Tibial artery (tissue), 4 donors: ENCODE data around the gene PLCL1.
A peak's percentile ranks its signal among the peaks of the same experiment; 100 is the strongest.

ENCODE experiments used
- DNase-seq, 2 donors: peaks; one replicate each; pipeline ENCODE4 v3.0.0-alpha.2; 2019
- H3K27ac ChIP-seq, 2 donors: fragments of 200-600 bp; sonication (generic) in 1 of 2; 1 replicate in 1 of 2; 2 replicates in 1 of 2; pipeline ENCODE4 v1.5.1; 2018 to 2019; ENCODE audit warnings: mild to moderate bottlenecking in 1 of 2
- H3K27me3 ChIP-seq, 2 donors: fragments of 200-600 bp; sonication (generic) in 1 of 2; one replicate each; pipeline versions ENCODE4 v1.5.1 to v1.6.0; 2016 to 2019
- H3K36me3 ChIP-seq, 3 donors: fragments of 200-600 bp; sonication (generic) in 2 of 3; one replicate each; pipeline ENCODE4 v1.5.1; 2016 to 2019; ENCODE audit warnings: mild to moderate bottlenecking in 2 of 3
- H3K4me1 ChIP-seq, 4 donors: fragments of 200-600 bp; sonication (generic) in 2 of 4; 1 replicate in 3 of 4; 2 replicates in 1 of 4; pipeline ENCODE4 v1.5.1; 2016 to 2019
- H3K4me3 ChIP-seq, 2 donors: fragments of 200-600 bp; sonication (generic) in 1 of 2; 1 replicate in 1 of 2; 2 replicates in 1 of 2; pipeline ENCODE4 v1.5.1; 2018 to 2019; ENCODE audit warnings: mild to moderate bottlenecking in 2 of 2
- H3K9me3 ChIP-seq, 3 donors: fragments of 200-600 bp; sonication (generic) in 1 of 3; one replicate each; pipeline ENCODE4 v1.5.1; 2016 to 2019
- intact Hi-C: fragments of 100-400 bp; cut with DNase I; formaldehyde crosslinking; loops from one replicate; pipeline ENCODE4 v1.15.0; 2023; ENCODE audit warnings: low total_unique reads
- TF ChIP-seq, protein P1 (sequence below), 2 experiments: fragments of 200-600 bp in 1 of 2; fragments of 450-650 bp in 1 of 2; IDR thresholded peaks; one replicate each; pipeline ENCODE4 v1.5.1; 2017 to 2019; ENCODE audit warnings: antibody characterized with exemption in 2 of 2, mild to moderate bottlenecking in 1 of 2, moderate library complexity in 1 of 2

PLCL1 gene

DNA sequence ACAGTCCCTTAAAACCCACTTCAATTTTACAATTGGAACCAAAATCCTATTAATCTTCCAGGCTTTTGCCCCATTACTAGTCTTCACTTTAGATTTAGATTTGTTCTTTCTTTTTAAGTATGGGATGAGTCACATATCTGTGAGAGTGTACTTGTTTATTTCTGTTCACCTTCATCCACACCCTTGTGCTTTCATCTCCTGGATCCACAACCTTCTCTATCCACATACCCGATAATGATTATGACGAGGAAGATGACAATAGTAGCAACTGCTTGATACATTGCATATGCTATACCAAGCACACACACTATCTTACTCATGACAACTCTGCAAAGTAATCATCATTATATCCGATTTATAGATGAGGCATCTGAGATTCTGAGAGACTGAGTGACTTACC, 297.3 kb downstream of the PLCL1 start:
- DNase-seq: no peak

DNA sequence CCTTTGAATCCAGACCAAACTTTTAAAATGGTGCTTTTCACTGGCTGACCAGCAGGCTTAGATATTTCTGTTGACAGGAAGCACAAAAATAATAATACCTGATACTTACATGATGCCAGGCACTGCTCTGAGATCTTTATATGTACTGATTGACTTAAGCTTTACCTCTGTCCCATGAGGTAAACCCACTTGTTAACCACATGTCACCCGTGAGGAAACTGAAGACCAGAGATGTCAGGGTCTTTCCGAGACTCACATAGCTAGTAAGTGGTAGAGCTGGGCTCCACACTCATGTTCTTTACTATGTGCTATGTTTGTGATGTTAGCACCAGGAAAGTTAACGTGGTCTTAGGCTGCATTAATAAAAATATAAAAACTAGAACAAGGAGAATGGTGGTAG, 297.7 kb downstream of the PLCL1 start:
- Histone ChIP-seq H3K4me3 (no peak overlapping the region), H3K27me3 (no peaks in the 10 kb centered on the region), H3K36me3 (peaks cover 0 to 4% (median 0%) of the 10 kb centered on the region in 3 donors), H3K4me1 (peaks cover 0 to 63% (median 11%) of the 10 kb centered on the region in 4 donors), H3K9me3 (no peaks in the 10 kb centered on the region), H3K27ac (no peak overlapping the region)
- intact Hi-C loops: no loop called here
- TF ChIP-seq, protein P1, sequence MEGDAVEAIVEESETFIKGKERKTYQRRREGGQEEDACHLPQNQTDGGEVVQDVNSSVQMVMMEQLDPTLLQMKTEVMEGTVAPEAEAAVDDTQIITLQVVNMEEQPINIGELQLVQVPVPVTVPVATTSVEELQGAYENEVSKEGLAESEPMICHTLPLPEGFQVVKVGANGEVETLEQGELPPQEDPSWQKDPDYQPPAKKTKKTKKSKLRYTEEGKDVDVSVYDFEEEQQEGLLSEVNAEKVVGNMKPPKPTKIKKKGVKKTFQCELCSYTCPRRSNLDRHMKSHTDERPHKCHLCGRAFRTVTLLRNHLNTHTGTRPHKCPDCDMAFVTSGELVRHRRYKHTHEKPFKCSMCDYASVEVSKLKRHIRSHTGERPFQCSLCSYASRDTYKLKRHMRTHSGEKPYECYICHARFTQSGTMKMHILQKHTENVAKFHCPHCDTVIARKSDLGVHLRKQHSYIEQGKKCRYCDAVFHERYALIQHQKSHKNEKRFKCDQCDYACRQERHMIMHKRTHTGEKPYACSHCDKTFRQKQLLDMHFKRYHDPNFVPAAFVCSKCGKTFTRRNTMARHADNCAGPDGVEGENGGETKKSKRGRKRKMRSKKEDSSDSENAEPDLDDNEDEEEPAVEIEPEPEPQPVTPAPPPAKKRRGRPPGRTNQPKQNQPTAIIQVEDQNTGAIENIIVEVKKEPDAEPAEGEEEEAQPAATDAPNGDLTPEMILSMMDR (IDR thresholded peaks at IDR 0.05): no peak
- no peak for DNase-seq

More for the DNA sequence above, 297.3 kb downstream of the PLCL1 start:
- H3K27ac ChIP-seq: no peak overlapping the region
- peaks cover 0 to 4% (median 0%) of the 10 kb centered on the region in 3 donors for H3K36me3 ChIP-seq
- TF ChIP-seq, protein P1 (IDR thresholded peaks at IDR 0.05): no peak
- intact Hi-C loops: no loop called here
- no peaks in the 10 kb centered on the region for H3K9me3 ChIP-seq
- no peaks in the 10 kb centered on the region for H3K27me3 ChIP-seq
- H3K4me1 ChIP-seq: peaks cover 0 to 66% (median 11%) of the 10 kb centered on the region in 4 donors
- H3K4me3 ChIP-seq: no peak overlapping the region

GRCh38 chr2:198102856-198103255, 298.5 kb downstream of the PLCL1 start:
- H3K27me3 ChIP-seq: no peaks in the 10 kb centered on the region
- peaks cover 0 to 56% (median 11%) of the 10 kb centered on the region in 4 donors for H3K4me1 ChIP-seq
- H3K4me3 ChIP-seq: no peak overlapping the region
- H3K36me3 ChIP-seq: peaks cover 0 to 4% (median 0%) of the 10 kb centered on the region in 3 donors
- intact Hi-C loops: no loop called here
- no peaks in the 10 kb centered on the region for H3K9me3 ChIP-seq
- no peak overlapping the region for H3K27ac ChIP-seq
- no peak for DNase-seq
- TF ChIP-seq, protein P1 (IDR thresholded peaks at IDR 0.05): no peak

DNA sequence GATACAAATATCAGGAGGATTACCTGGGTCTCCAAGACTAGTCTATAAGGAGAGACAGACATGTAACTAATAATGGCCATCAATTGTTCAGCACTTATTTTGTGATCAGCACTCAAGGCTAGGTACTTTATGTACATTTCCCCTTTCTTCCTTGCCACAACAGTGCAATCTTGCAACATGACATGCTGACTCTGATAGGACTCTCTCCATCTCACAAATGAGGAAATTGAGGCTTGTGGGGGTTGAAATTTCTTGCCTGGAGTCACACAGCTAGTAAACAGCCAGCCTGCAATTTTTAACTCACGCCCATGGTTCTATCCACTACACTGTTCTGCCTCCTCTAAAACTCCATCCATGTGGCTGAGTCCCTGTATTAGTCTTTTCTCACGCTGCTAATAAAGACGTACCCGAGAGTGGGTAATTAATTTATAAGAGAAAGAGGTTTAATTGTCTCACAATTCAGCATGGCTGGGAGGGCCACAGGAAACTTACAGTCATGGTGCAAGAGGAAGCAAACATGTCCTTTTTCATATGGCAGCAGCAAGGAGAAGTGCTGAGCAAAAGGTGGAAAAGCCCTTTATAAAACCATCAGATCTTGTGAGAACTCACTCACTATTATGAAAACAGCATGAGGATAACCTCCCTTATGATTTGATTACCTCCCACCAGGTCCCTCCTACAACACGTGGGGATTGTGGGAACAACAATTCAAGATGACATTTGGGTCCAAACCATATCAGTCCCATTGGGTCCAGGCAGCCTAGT, 302.4 kb downstream of the PLCL1 start:
- peaks cover 0 to 4% (median 0%) of the 10 kb centered on the region in 3 donors for H3K36me3 ChIP-seq
- H3K27ac ChIP-seq: no peak overlapping the region
- H3K9me3 ChIP-seq: no peaks in the 10 kb centered on the region
- no peak for DNase-seq
- no peak overlapping the region for H3K4me3 ChIP-seq
- peaks cover 0 to 35% (median 11%) of the 10 kb centered on the region in 4 donors for H3K4me1 ChIP-seq
- intact Hi-C loops: no loop called here
- H3K27me3 ChIP-seq: no peaks in the 10 kb centered on the region
- TF ChIP-seq, protein P1 (IDR thresholded peaks at IDR 0.05): no peak

GRCh38 chr2:198113316-198113715, 308.9 kb downstream of the PLCL1 start:
- intact Hi-C loops: no loop called here
- Histone ChIP-seq H3K4me1 (peaks cover 0 to 43% (median 13%) of the 10 kb centered on the region in 4 donors), H3K27me3 (no peaks in the 10 kb centered on the region), H3K9me3 (no peaks in the 10 kb centered on the region), H3K27ac (peak overlapping the region in 1 of 2 donors; percentile 7), H3K36me3 (no peaks in the 10 kb centered on the region), H3K4me3 (no peak overlapping the region)
- no peak for DNase-seq
- TF ChIP-seq, protein P1 (IDR thresholded peaks at IDR 0.05): no peak
